ENCODE results near the gene LYSMD4. TPM values are rescaled to one million over a fixed set of nuclear protein-coding genes. Genes with fewer than 3 reads are reported as not detected.
A peak's percentile ranks its signal among the peaks of the same experiment; 100 is the strongest.
"Not testable (repeated sequence)": the region's sequence is repeated elsewhere in the genome, so short reads cannot be mapped to it uniquely, and the experiment has no call there.

Gene LYSMD4
- 6.8 and 8.3 TPM in 2 replicates for total RNA-seq

DNA sequence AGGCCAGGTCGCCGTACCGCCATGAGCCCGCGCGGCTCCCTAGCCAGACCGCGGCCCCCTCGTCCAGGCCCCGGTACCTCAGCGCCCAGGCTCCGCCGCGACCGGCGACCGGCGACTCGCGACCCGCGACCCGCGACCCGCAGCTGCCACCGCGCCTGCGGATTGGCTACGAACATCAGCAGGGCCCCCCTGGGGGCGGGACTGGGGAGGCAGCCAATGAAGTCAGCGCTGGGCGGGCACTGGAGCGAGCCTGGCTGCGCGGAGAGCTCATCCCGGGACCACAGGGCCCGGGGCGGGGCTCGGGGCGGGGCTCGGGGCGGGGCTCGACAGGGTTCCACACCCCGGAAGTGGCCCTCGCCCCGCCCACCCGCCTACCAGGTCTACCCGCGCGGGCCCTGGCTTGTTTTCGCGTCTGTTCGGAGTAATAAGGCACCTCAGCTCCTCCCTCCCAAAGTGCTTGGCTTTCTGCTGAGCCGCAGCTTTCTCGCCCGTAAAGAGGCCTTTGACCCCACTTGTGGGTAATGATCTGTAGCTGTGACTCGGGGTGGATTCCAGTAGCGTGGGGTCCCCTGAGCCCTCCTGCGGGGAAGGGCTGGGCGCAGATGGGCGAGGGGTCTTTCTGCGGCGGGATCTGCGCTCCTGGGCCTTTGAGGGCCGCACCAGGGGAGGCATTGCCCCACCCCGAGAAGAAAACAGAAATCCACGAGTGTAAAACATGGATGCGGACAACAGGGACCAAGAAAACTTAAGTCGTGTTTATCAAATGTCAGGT lies at the start of gene LYSMD4:
TSS of gene LYSMD4 (minus strand) at position 170 of the 772 bp plus-strand sequence. CDS start 1,438 bp downstream, outside the sequence.
- DNase-seq (ENCODE audit: extremely low read depth, low read depth, low spot score): no peak

DNA sequence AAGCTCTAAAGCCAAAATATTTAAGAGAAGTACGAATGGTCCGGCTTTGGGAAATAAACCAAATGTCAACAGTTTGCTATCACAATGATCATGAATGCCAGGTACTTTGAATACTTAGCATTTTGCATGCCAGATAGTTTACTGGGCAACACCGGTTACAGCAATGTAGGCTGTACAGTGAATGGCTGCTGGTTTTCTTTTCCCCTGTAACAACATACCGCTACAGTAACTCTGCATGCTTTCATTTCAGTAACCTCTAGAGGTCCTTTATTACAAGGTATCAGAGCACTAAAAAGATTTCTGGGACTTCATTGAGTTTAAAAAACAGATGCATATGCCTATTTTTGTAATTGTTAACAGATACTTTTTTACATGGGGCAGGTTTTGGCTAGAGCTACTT lies 48.8 kb upstream of the LYSMD4 start:
- DNase-seq (ENCODE audit: extremely low read depth, low read depth, low spot score): not testable (repeated sequence)

DNA sequence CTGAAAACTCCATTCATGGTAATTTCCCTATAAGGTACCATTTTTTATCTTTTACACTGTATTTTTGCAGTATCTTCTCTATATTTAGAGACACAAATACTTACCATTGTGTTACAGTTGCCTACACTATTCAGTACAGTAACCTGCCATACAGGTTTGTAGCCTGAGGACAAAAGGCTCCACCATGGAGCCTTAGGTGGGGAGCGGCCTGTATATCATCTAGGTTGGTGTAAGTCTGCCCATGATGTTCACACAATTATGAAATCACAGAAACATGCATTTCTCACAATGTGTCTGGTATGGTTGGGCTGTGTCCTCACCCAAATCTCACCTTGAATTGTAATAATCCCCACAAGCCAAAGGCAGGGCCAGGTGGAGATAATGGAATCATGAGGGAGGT lies 43.9 kb upstream of the LYSMD4 start:
- no peak for DNase-seq (ENCODE audit: extremely low read depth, low read depth, low spot score)

DNA sequence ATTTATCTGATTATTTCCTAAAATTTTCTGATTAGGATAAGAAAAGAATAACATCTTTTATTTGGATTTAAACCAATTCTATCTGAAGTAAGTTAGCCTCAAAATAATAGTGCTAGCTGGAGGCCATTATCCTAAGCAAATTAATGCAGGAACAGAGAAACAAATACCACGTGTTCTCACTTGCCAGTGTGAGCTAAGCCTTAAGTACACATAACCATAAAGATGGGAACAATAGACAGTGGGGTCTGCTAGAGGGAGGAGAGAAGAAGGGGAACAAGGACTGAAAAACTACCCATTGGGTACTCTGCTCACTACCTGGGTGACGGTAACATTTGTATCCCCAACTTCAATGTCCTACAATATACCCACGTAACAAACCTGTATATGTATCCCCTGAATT lies 31.3 kb upstream of the LYSMD4 start:
- DNase-seq (ENCODE audit: extremely low read depth, low read depth, low spot score): no peak

DNA sequence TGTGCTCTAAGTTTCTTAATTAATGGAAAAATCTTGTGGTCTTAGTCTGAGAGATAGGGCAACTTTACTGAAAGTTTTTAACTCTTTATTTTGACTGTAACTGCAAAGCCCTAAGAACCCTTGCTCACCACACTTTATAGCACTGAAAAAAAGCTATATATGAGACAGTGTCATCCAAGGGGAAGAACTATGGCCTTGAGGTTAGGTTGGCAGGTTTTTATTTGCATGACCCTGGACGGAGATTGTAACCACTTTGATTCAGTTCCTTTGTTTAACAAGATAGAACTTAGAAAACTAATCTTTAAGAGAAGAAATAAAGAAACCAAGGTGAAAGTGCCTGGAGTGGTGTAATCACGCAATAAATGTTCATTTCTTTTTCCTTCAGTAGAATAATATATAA lies 30.6 kb upstream of the LYSMD4 start:
- DNase-seq (ENCODE audit: extremely low read depth, low read depth, low spot score): no peak

DNA sequence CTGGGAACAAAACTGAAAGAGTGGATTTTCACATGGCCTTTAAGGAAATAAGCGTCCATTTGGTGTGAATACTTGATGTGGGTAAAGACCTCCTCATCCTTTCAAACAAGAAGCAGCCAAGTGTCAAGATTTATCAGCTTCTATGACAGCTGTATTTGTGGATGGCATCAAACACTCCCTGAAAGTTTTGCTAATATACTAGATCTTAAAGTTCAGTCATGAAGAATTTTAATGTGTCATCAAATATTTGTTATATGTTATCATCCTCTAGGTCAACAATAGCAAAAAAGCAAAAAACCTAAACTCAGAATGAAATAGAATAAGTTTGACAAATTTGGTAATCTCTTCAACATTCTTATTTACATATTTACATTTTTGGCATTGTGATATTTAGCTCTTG lies 29.1 kb upstream of the LYSMD4 start:
- DNase-seq (ENCODE audit: extremely low read depth, low read depth, low spot score): no peak

DNA sequence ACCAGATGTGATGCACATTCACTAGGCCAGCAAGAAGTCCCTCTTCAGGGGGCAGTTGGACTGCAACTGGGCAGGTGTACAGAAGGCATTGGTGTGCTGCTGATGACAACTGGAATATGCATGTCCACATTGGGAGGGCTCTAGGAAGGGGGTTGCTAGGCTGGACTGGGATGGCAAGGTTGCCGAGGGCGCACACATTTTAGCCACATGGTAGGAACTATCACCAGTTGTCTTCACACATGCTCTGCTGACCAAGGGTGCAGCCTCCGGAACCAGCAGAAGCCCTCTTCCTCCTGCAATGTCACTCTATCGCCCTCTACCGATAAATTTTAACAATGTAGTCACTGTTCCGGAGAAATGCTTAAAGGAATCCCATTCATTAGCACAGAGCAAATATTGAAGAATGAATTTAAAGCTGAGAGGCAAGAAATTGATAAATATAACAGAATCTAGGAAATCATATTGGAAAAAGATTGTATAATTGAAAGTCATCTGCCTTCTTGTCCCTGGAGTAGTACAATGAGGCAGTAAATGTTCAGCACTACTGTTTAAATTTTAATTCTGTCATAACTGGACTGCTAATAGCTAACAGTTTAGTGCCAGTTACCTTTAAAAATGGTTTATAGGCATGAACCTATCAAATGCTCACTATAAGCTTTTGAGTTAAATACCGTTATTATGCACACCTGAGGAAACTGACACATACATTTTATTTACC lies 22.6 kb upstream of the LYSMD4 start:
- DNase-seq (ENCODE audit: extremely low read depth, low read depth, low spot score): peak; percentile 29

DNA sequence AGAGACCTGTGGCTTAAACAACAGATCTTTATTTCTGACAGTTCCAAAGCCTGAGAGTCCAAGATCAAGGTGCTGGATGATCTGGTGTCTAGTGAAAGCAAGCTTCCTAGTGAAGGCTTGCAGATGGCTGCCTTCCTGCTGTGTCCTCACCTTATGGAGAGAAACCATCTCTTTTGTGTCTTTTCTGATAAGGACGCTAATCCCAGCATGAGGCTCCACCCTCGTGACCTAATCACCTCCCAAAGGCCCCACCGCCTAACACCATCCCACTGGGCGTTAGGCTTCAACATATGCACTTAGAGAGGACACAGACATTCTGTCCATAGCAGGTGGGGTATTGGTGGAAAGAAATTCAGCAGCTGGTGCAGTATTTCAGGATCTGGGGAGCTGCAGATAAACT lies 19.8 kb upstream of the LYSMD4 start:
- DNase-seq (ENCODE audit: extremely low read depth, low read depth, low spot score): no peak

DNA sequence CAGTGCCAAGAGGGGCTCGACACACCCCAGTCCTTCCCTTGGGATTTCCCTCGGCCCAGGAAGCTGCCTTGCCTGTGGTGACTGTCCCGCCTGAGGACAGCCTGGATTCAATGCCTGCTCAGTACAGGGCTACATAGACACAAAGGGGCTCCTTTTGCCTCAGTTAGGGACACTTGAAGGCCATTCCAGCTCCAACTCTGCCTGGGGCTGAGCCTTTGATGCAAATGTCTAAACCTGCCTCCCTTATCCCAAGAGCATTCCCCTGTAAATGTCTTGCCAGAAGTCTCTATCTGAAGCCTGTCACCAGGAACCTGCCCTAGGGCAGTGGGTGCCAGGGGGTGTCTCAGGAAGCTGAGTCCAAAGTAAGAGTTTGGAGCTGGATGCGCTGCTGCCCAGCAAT lies 19.3 kb upstream of the LYSMD4 start:
- DNase-seq (ENCODE audit: extremely low read depth, low read depth, low spot score): no peak

DNA sequence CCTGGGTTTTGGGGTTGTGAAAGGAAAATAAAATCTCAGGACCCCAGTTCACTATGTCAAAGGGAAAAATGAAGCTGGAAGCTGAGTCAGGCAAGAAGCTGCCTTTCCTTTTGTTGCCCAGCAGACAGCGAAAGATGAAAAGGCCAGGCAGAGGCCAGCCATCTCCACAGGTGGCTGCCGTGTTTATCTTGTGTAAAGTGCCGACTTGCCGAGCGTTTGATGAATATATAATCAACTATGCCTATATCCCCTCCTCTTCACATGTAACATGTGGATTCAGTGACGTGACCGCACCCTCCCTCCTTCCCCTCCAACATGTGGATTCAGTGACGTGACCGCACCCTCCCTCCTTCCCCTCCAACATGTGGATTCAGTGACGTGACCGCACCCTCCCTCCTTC lies 17.1 kb upstream of the LYSMD4 start:
- not testable (repeated sequence) for DNase-seq (ENCODE audit: extremely low read depth, low read depth, low spot score)

DNA sequence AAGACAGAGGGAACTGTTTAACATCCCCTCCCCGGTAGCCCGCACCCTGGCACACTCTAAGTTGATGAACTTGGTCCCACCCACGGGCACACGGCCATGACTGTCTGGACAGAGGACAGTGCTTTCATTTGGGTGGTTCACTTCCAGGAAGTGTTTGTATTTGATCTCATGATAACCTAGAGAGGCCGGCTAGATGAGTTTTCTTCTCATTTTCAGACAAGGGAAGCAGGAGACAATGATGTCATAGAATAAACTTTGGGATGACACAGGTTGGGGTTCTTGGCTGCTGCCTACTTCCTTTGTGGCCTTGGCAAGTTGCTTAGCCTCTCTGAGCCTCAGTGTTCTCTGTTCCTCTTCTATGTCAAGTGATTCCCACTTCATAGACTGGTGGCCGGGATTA lies 16.1 kb upstream of the LYSMD4 start:
- DNase-seq (ENCODE audit: extremely low read depth, low read depth, low spot score): no peak

DNA sequence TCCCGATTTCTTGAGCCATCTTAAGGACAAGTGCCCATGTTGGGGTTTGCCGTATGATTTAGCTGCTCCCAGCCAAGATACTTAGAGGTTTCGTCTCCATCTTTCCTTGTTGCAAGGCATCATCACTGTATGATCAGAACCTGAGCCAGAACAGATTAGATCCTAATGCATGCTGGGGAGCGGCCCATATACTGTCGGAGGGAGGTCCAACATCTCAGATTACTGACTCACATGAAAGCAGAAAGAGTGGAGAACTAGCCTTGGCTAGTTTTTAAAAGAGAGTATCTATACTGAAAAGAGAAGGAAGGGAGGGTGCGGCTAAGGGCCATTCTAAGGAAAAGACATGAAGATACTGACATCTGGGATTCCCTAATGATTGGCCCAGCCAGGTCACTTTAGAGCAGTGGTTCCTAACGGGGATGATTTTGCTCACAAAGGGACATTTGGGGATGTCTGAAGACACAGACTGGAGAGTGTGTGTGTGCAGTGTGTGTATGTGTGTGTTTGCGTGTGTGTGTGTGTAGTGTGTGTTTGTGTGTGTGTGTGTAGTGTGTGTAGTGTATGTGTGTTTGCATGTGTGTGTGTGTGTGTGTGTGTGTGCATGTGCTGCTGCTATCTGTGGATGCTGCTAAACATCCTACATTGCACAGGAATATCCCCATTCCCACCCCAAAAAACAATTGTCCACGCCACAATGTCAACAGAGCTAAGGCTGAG lies 12.3 kb upstream of the LYSMD4 start:
- no peak for DNase-seq (ENCODE audit: extremely low read depth, low read depth, low spot score)

DNA sequence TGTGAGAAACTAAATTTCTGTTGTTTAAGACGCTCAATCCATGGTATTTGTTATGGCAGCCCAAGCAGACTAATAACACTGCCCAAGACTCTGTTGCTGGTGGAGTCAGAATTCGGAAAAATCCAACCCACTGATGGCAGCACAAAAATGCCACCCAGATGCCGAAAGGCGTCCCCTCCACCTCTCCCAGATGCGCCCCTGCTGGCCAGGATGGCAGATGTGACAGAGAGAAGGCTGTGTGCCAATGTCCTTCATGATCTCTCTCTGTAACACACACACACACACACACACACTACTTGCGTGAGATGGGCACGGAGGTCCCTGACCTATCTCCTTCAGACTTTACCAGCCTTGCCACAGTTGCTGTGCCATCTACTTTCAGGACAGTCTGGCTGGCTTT lies 10.9 kb upstream of the LYSMD4 start:
- no peak for DNase-seq (ENCODE audit: extremely low read depth, low read depth, low spot score)

DNA sequence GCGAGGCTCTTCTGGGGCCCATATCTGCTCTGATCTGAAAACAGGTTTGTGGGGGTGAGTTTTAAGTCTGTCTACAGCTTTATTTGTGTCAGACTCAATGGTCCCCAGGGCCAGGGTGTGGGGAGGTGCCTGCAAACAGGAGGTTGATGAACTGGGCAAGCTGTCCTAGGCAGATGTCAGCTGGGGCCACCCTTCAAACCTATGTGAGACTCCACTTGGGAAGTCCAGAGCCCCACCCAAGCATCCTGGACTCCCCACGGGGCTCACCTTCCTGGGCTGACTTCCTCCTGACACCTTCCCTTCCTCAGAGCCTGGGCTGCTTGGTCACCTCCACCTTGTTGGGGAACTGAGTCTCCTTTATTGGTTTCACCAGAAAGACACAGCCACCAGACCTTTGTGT lies 8.6 kb upstream of the LYSMD4 start:
- DNase-seq (ENCODE audit: extremely low read depth, low read depth, low spot score): no peak

DNA sequence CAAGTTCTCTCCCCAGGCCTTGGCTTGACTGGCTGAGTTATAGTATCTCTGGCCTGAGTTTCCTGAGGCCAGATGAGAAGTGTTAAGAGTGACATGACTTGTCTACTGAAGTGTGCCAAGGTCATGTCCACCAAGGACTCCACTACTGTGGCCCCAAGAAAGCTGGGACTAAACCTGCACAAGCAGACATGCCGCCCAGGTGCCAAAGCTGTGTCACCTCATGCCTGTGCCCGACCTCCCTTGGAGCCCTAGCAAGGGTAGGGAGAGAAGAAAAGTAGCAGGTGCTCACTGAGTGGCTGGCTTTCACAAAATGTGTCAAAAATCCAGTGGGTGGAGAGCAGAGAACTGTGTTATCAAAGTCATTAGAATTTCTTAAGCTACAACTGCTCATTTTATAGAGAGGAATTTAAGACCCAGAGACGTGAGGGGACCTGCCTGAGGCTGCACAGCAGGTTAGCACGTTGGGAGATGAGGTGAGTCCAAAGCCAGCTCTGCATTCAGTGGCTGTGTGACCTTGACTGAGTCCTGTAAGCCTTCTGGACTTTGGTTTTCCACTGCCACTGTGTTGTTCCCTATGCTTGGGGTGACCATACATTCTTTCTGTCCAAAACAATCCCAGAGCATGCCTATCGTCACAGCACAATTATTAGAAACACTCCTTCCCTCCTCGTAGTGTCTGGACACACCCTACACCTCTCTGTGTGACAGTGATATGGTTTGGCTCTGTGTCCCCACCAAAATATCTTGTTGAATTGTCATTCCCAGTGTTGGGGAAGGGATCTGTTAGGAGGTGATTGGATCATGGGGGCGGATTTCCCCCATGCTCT lies 5.0 kb upstream of the LYSMD4 start:
- DNase-seq (ENCODE audit: extremely low read depth, low read depth, low spot score): no peak

DNA sequence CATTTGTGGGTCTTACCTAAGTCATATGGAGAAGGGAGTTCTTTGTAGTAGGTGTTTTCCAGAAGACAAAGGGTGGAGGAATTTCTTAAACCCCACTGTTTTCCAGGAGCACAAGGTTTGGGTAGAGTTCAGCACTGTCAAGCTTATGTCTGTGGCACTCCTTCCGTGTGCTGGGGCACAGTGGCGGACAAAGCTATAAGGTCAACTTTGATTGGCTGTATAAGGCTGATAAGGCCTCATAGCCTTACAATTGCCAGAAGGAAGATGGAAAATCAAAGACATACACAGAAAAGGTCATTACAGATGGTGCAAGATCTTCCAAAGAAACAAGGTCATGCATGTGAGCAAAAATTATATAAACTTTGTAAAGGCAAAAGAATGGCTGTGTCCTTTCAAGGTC lies 3.5 kb upstream of the LYSMD4 start:
- no peak for DNase-seq (ENCODE audit: extremely low read depth, low read depth, low spot score)

DNA sequence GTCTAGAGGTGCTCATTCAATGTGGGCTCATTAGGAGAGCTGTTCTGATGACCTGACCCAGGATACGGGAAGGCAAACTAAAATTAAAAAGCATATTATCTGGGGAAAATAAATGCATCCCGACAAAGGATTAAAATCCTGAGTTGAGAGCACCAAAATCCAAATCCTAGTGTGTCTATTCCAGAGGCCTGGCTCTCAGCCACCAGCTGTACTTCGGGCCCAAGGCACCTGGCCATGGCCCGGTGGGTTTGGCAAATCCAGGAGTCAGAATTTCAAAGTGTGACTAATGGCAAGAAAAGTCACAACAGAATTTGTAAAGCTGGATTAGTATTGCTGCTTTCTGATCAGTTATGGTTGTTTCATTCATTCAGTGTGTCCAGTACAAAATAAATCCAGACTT lies 2.6 kb upstream of the LYSMD4 start:
- no peak for DNase-seq (ENCODE audit: extremely low read depth, low read depth, low spot score)

DNA sequence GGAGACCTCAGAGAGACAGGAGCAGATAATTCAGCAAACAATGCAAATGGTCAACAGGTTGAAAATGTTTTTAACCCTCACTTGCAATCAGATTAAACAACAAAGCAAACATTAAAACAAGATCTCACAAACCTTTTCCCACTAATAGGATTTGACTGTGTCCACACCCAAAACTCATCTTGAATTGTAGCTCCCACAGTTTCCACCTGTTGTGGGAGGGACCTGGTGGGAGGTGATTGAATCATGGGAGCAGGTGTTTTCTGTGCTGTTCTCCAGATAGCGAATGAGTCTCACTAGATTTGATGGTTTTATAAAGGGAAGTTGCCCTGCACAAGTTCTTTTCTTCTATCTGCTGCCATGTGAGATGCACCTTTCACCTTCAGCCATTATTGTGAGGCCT lies 1.3 kb upstream of the LYSMD4 start:
- no peak for DNase-seq (ENCODE audit: extremely low read depth, low read depth, low spot score)

DNA sequence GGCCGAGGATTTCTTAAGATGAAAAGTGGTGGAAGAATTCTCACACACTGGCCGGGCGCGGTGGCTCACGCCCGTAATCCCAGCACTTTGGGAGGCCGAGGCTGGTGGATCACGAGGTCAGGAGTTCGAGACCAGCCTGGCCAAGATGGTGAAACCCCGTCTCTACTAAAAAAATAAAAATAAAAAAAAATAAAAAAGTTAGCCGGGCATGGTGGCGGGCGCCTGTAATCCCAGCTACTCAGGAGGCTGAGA lies 729 bp upstream of the LYSMD4 start:
- DNase-seq (ENCODE audit: extremely low read depth, low read depth, low spot score): not testable (repeated sequence)

DNA sequence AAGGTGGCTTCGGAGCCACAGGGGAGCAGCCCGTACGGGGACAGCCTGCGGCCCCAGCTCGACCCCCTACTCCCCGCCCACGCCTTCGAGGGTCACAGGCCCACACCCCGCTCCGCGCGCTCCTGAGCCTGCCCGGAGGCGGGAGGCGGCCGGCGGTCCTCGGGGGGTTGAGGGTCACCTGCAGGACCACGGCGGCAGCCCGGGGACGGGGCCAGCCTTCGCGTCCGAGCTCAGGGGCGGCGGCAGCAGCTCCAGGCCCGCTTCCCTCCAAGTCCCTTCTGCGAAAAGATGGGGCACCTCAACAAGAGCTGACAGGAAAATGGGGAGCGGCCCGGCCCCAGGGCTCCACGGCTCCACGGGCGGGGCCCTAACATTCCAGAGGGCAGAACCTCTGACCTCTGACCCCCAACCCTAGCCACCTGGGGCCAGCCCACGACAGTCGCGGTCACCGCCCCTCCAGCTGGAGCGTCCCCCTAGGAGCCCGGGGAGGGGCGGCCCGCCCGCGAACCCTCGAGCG lies 428 bp downstream of the LYSMD4 start:
- DNase-seq (ENCODE audit: extremely low read depth, low read depth, low spot score): no peak

Data from glomerular endothelial cell (primary cell).